GM23248 (cell line): ENCODE measurements around the gene NDUFAF2. TPM values are rescaled to one million over a fixed set of nuclear protein-coding genes. Genes with fewer than 3 reads are reported as not detected.

ENCODE experiments used
- DNase-seq: peaks from one replicate; pipeline ENCODE4 v3.0.0-alpha.2; 2015
- H2AFZ ChIP-seq: fragments of 200-600 bp; sonication (generic); 2 replicates; pipeline ENCODE4 v1.6.1; 2016; ENCODE audit warnings: antibody characterized with exemption
- H3F3A ChIP-seq: fragments of 200-600 bp; sonication (generic); 2 replicates; pipeline ENCODE4 v1.6.1; 2016; ENCODE audit warnings: mild to moderate bottlenecking, antibody characterized with exemption, mixed run types; ENCODE audit not compliant: insufficient read depth
- H3K27ac ChIP-seq: fragments of 200-600 bp; sonication (generic); 2 replicates; pipeline ENCODE4 v1.5.1; 2016; ENCODE audit warnings: mild to moderate bottlenecking
- H3K27me3 ChIP-seq: fragments of 200-600 bp; sonication (generic); replicated peaks from 2 replicates; pipeline ENCODE4 v1.6.1; 2016; ENCODE audit warnings: mild to moderate bottlenecking; ENCODE audit not compliant: insufficient read depth
- H3K36me3 ChIP-seq: fragments of 200-600 bp; sonication (generic); 2 replicates; pipeline ENCODE4 v1.6.1; 2016; ENCODE audit warnings: low read depth, mild to moderate bottlenecking
- H3K4me1 ChIP-seq: fragments of 200-600 bp; sonication (generic); 2 replicates; pipeline ENCODE4 v1.6.1; 2016; ENCODE audit warnings: mild to moderate bottlenecking; ENCODE audit not compliant: insufficient read depth
- H3K4me2 ChIP-seq: fragments of 200-600 bp; sonication (generic); one replicate; pipeline ENCODE4 v1.6.1; 2016; ENCODE audit warnings: mild to moderate bottlenecking; ENCODE audit not compliant: unreplicated experiment
- H3K4me3 ChIP-seq: fragments of 200-600 bp; sonication (generic); 2 replicates; pipeline ENCODE4 v1.5.1; 2016; ENCODE audit warnings: mild to moderate bottlenecking
- H3K79me2 ChIP-seq: fragments of 200-600 bp; sonication (generic); 2 replicates; pipeline ENCODE4 v1.6.1; 2016; ENCODE audit warnings: mild to moderate bottlenecking; ENCODE audit not compliant: insufficient read depth
- H3K9ac ChIP-seq: fragments of 200-600 bp; sonication (generic); 2 replicates; pipeline ENCODE4 v1.6.1; 2016; ENCODE audit warnings: mild to moderate bottlenecking
- H3K9me2 ChIP-seq: fragments of 200-600 bp; sonication (generic); 2 replicates; pipeline ENCODE4 v1.6.1; 2016; ENCODE audit warnings: mixed run types, mild to moderate bottlenecking, moderate library complexity; ENCODE audit not compliant: insufficient read depth
- H3K9me3 ChIP-seq: fragments of 200-600 bp; sonication (generic); one replicate; pipeline ENCODE4 v1.6.1; 2017; ENCODE audit warnings: low read depth
- H4K20me1 ChIP-seq: fragments of 200-600 bp; sonication (generic); 2 replicates; pipeline ENCODE4 v1.6.0; 2016; ENCODE audit not compliant: insufficient read depth
- EZH2 ChIP-seq: fragments of 200-600 bp; sonication (generic); IDR thresholded peaks from 2 replicates; pipeline ENCODE4 v1.6.1; 2018; ENCODE audit warnings: antibody characterized with exemption, mild to moderate bottlenecking; ENCODE audit not compliant: insufficient read depth, poor library complexity, severe bottlenecking
- EZH2phosphoT487 ChIP-seq: fragments of 200-600 bp; sonication (generic); IDR thresholded peaks from 2 replicates; pipeline ENCODE4 v1.6.1; 2018; ENCODE audit warnings: antibody characterized with exemption, moderate library complexity, mild to moderate bottlenecking, low read depth; ENCODE audit not compliant: insufficient read depth
- WGBS, 2 experiments: methylation state at CpG; one replicate each; pipeline ENCODE4 v1.1.6; 2015 to 2017; ENCODE audit warnings: low lambda C conversion rate in 2 of 2, low coverage in 1 of 2; ENCODE audit errors: missing lambda C conversion rate in 2 of 2; 5-methylcytosine and 5-hydroxymethylcytosine counted together
- in situ Hi-C: fragments of 300-500 bp; cut with MboI; formaldehyde crosslinking; loops from 2 replicates; pipeline ENCODE4 v1.15.0; 2020
- polyA plus RNA-seq: library from polyadenylated mRNA; unstranded; fragments of >200 nt; fragmentation: Nextera tagmentation; extraction: Ambion mirVana; gene quantifications from 2 replicates; pipeline ENCODE4 v1.2.1, GENCODE V29; 2016
- total RNA-seq: library from RNA; depleted of rRNA; stranded (reverse); fragments of >200 nt; shearing (Covaris generic); gene quantifications from 2 replicates; pipeline ENCODE4 v1.2.3, GENCODE V29; 2014

The NDUFAF2 gene
- total and polyA plus RNA-seq, 2 experiments from 2014 or later, result 28.9 to 67.0 TPM

DNA sequence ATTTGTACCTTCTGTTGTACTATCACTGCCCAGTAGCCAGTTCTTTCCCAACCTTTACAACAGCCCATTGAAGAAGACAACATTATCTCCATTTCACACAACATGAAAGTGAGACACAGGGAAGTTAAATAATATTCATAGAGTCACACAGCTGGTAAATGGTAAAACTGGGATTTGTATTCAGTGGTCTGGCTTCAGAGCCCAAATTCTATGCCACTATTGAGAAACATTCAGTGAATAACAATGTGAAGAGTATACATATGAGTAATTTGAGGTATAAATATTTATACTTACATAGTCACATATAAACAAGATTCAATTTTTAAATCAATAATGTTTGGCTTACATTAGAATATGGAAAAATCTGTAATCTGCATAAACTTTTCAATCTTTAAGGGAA is 203.5 kb downstream of the NDUFAF2 start:
- no peaks in the 10 kb centered on the region for H3K36me3 ChIP-seq
- H3K79me2 ChIP-seq, result peaks cover 8% of the 10 kb centered on the region
- TF ChIP-seq EZH2phosphoT487, result no peak
- no peak for TF ChIP-seq EZH2
- no peaks in the 10 kb centered on the region for H3K27me3 ChIP-seq
- no peaks in the 10 kb centered on the region for H3K4me1 ChIP-seq
- H3K4me3 ChIP-seq, result no peak overlapping the region
- no peak overlapping the region for H2AFZ ChIP-seq
- H3F3A ChIP-seq, result no peaks in the 10 kb centered on the region
- no peak for DNase-seq
- H3K27ac ChIP-seq, result no peak overlapping the region
- no peaks in the 10 kb centered on the region for H3K9me2 ChIP-seq
- H3K9ac ChIP-seq, result no peak overlapping the region
- no peak overlapping the region for H3K4me2 ChIP-seq
- H4K20me1 ChIP-seq, result no peaks in the 10 kb centered on the region
- no peaks in the 10 kb centered on the region for H3K9me3 ChIP-seq
- in situ Hi-C loops, result no loop called here

DNA sequence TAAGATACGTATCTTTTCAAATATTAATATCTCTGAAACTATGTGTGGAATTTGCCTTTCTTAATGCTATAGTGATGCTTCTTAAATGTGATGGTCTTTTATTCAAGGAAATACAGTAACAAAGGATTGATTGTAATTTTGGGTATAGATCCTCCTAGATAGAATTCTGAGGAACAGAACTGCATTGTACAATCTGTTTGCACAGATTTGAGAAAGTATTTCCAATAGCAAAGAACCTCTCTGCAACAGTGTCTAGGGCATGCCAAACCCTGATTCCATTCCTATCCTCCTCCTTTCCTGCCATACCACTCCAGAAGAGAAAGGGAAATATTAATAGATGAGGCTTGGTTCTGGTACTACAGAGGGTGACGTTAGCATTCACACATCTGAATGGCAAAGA is 206.9 kb downstream of the NDUFAF2 start:
- no peak for TF ChIP-seq EZH2phosphoT487
- TF ChIP-seq EZH2, result no peak
- Histone ChIP-seq H4K20me1 (no peaks in the 10 kb centered on the region), H3K4me1 (no peaks in the 10 kb centered on the region), H3K9me2 (no peaks in the 10 kb centered on the region), H3K36me3 (no peaks in the 10 kb centered on the region), H3K4me3 (no peak overlapping the region), H3K4me2 (no peak overlapping the region), H2AFZ (no peak overlapping the region), H3F3A (no peaks in the 10 kb centered on the region), H3K27ac (no peak overlapping the region), H3K27me3 (no peaks in the 10 kb centered on the region), H3K79me2 (peaks cover 18% of the 10 kb centered on the region), H3K9ac (no peak overlapping the region), H3K9me3 (no peaks in the 10 kb centered on the region)
- in situ Hi-C loops, result loop anchor here (25.0 kb wide), 1 partner anchor 510 kb away; no protein-coding TSS in a partner anchor
- WGBS, 2 experiments, result 96 to 100% methylated on average over 2 of the region's 2 CpGs
- DNase-seq, result no peak

DNA sequence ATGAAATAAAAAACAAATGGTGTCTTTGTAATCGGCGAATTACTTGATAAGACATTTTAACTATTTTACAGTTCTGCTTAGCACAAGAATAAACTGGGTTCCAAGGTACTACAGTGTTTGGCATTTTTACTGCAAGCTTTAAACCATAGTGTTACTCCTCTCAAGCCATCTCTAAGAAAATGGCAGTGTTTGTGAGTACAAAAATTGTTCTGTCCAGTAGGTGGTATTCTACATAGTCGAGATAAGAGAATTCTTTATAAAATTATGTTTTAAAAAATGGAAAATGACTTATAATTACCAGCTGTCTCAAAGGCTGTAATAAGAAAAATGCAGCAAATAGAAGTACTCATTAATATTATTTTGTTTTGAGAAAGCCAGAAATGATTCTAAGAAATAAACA is 214.1 kb downstream of the NDUFAF2 start:
- no peaks in the 10 kb centered on the region for H3K27me3 ChIP-seq
- peak overlapping the region; percentile 15 for H3K4me2 ChIP-seq
- no peaks in the 10 kb centered on the region for H3K9me2 ChIP-seq
- WGBS, 2 experiments, result 92 to 96% methylated on average over 3 of the region's 3 CpGs
- H3K4me1 ChIP-seq, result peaks cover 25% of the 10 kb centered on the region
- peaks cover 30% of the 10 kb centered on the region for H3K36me3 ChIP-seq
- H2AFZ ChIP-seq, result no peak overlapping the region
- H3K9ac ChIP-seq, result no peak overlapping the region
- no peak overlapping the region for H3K27ac ChIP-seq
- DNase-seq, result peak; percentile 14
- in situ Hi-C loops, result loop anchor here (25.0 kb wide), 1 partner anchor 503 kb away; no protein-coding TSS in a partner anchor
- H3K79me2 ChIP-seq, result peaks cover 82% of the 10 kb centered on the region
- no peak overlapping the region for H3K4me3 ChIP-seq
- H3K9me3 ChIP-seq, result no peaks in the 10 kb centered on the region
- H3F3A ChIP-seq, result no peaks in the 10 kb centered on the region
- TF ChIP-seq EZH2phosphoT487, result no peak
- no peak for TF ChIP-seq EZH2
- no peaks in the 10 kb centered on the region for H4K20me1 ChIP-seq

DNA sequence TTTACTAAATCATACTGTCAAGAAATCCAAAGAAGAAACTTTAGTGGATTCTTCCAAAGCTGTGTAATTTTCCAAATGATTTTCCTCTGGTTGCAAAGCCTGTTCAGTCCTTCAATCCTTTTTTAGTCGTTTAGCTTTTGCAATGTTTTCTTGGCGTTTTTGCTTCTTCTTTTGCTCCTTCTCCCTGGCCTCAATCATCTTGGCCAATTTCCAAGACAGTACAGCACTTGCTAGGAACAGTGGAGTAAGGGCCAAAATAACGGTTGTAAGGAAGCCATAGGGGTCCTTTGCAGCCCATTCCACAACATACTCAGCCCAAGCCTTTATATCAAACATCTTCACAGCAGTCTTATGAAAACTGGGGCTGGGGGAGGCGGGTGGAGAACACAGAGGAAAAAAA is 214.8 kb downstream of the NDUFAF2 start:
- Histone ChIP-seq H3K4me3 (no peak overlapping the region), H2AFZ (no peak overlapping the region), H3K27me3 (no peaks in the 10 kb centered on the region), H3K4me1 (peaks cover 25% of the 10 kb centered on the region), H3F3A (no peaks in the 10 kb centered on the region), H3K4me2 (peak overlapping the region; percentile 95), H4K20me1 (no peaks in the 10 kb centered on the region), H3K9me2 (no peaks in the 10 kb centered on the region), H3K9me3 (no peaks in the 10 kb centered on the region), H3K79me2 (peaks cover 87% of the 10 kb centered on the region), H3K9ac (no peak overlapping the region), H3K36me3 (peaks cover 30% of the 10 kb centered on the region), H3K27ac (no peak overlapping the region)
- 89 to 91% methylated on average over 4 of the region's 4 CpGs for WGBS, 2 experiments
- TF ChIP-seq EZH2phosphoT487 (no peak), EZH2 (no peak)
- DNase-seq, result no peak
- in situ Hi-C loops, result loop anchor here (10.0 to 25.0 kb wide), 2 partner anchors 165 to 502 kb away; no protein-coding TSS in a partner anchor

DNA sequence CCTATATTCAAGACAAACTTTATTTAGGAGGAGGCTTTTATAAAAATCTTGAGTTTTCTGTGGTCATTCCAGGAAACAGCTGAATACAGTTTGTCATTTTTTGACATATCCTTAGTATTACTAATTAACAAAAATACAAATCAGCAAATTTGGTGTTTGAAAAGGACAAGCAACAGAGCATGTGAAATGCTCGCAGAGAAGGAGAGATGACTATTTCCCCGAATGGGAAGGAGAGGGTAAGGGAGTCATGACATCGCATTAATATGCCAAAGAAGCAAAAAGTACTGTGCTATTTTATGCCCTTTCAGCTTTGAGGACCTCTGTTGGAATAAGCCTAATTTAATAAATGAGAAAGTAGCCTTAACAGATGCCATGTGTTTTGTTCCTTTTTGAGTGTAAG is 215.5 kb downstream of the NDUFAF2 start:
- peak overlapping the region; percentile 95 for H3K4me2 ChIP-seq
- peaks cover 87% of the 10 kb centered on the region for H3K79me2 ChIP-seq
- DNase-seq, result no peak
- in situ Hi-C loops, result loop anchor here (10.0 to 25.0 kb wide), 2 partner anchors 164 to 502 kb away; no protein-coding TSS in a partner anchor
- H3K27me3 ChIP-seq, result no peaks in the 10 kb centered on the region
- H3K9me3 ChIP-seq, result no peaks in the 10 kb centered on the region
- peak overlapping the region; percentile 82; the same call in 1 of the 2 replicates for H3K4me3 ChIP-seq
- no peaks in the 10 kb centered on the region for H4K20me1 ChIP-seq
- no peak overlapping the region for H2AFZ ChIP-seq
- H3K9me2 ChIP-seq, result no peaks in the 10 kb centered on the region
- H3K9ac ChIP-seq, result no peak overlapping the region
- 92 to 98% methylated on average over 3 of the region's 3 CpGs for WGBS, 2 experiments
- peaks cover 30% of the 10 kb centered on the region for H3K36me3 ChIP-seq
- no peak for TF ChIP-seq EZH2
- no peak for TF ChIP-seq EZH2phosphoT487
- H3K4me1 ChIP-seq, result peaks cover 25% of the 10 kb centered on the region
- no peak overlapping the region for H3K27ac ChIP-seq
- H3F3A ChIP-seq, result no peaks in the 10 kb centered on the region
